ENCODE data around the gene OR5P2. TPM values are rescaled to one million over a fixed set of nuclear protein-coding genes. Genes with fewer than 3 reads are reported as not detected.

OR5P2 gene
- total and polyA plus RNA-seq, 2 of the 8 experiments (the other 6 are each of a cell fraction or from before 2014, with no cell fraction given) = 0.08 TPM; not detected in 1

- DNase-seq (ENCODE audit: low read depth in 1 of 2, low spot score in 2 of 2) (no peak), FAIRE-seq (no peak)
- H3K9ac ChIP-seq (replicated peaks in 1 of 4; ENCODE audit: extremely low read depth in 1 of 4, low read depth in 3 of 4, low read length in 3 of 4) = no peak overlapping the region
- H2BK20ac ChIP-seq (ENCODE audit: low read length) = no peak overlapping the region
- 83% methylated on average over 1 of the region's 1 CpG; no CpG with 5 or more reads in 1 of the 2 experiments for whole genome bisulfite sequencing, 2 experiments (ENCODE audit: extremely low coverage in 1 of 2, insufficient coverage in 1 of 2, insufficient read length in 1 of 2, insufficient replicate concordance in 2 of 2, low coverage in 1 of 2, low lambda C conversion rate in 2 of 2, missing lambda C conversion rate in 1 of 2)
- H3K56ac ChIP-seq (replicated peaks; ENCODE audit: insufficient read length, low read depth, low read length) = no peak overlapping the region
- no peaks in the 10 kb centered on the region for H4K20me1 ChIP-seq (replicated peaks in 1 of 2; ENCODE audit: control insufficient read depth in 1 of 2, insufficient read depth in 2 of 2, low read length in 2 of 2)
- no peak overlapping the region for H3K4ac ChIP-seq (replicated peaks; ENCODE audit: insufficient read length, low read depth, low read length)
- H4K8ac ChIP-seq (ENCODE audit: extremely low read depth, insufficient read depth, low read length) = no peak overlapping the region
- H3K79me2 ChIP-seq (ENCODE audit: control insufficient read depth in 1 of 2, insufficient read depth in 2 of 2, low read length in 2 of 2) = no peaks in the 10 kb centered on the region
- H3K4me3 ChIP-seq (ENCODE audit: extremely low read depth in 1 of 4, insufficient read depth in 2 of 4, low read depth in 3 of 4, low read length in 4 of 4) = no peak overlapping the region
- H2AFZ ChIP-seq (ENCODE audit: low read length) = no peak overlapping the region
- H3K4me1 ChIP-seq (replicated peaks in 1 of 4; ENCODE audit: control insufficient read depth in 3 of 4, insufficient read depth in 4 of 4, low read length in 3 of 4) = 0 out of 7 replicates have a peak, but pooled peaks cover 0 to 5% (median 0%) of the 10 kb centered on the region in 4 experiments
- no peak overlapping the region for H4K5ac ChIP-seq (ENCODE audit: insufficient read length, low read depth, low read length)
- no peak overlapping the region for H2BK120ac ChIP-seq (replicated peaks; ENCODE audit: low read depth, low read length)
- H3K14ac ChIP-seq (ENCODE audit: insufficient read length) = no peak overlapping the region
- no peak overlapping the region for H4K91ac ChIP-seq (replicated peaks; ENCODE audit: insufficient read length, low read length)
- H3K9me3 ChIP-seq (ENCODE audit: insufficient read depth in 2 of 2, low read depth in 1 of 2, low read length in 1 of 2) = no peaks in the 10 kb centered on the region
- no peak overlapping the region for H2BK12ac ChIP-seq (ENCODE audit: low read depth, low read length)
- H3K27ac ChIP-seq (ENCODE audit: low read depth, low read length) = no peak overlapping the region
- H3K4me2 ChIP-seq (ENCODE audit: insufficient read depth in 1 of 2, low read depth in 2 of 2, low read length in 2 of 2) = no peak overlapping the region
- H3K23ac ChIP-seq (ENCODE audit: insufficient read length) = no peak overlapping the region
- H2BK15ac ChIP-seq (ENCODE audit: low read length) = no peak overlapping the region
- H3K23me2 ChIP-seq (ENCODE audit: low read depth, low read length) = no peaks in the 10 kb centered on the region
- no peaks in the 10 kb centered on the region for H3K27me3 ChIP-seq (replicated peaks in 1 of 4; ENCODE audit: control insufficient read depth in 3 of 4, extremely low read depth in 1 of 4, insufficient read depth in 3 of 4, low read length in 3 of 4)
- no peak overlapping the region for H3K18ac ChIP-seq (ENCODE audit: extremely low read depth, low read length)
- H2AK5ac ChIP-seq (ENCODE audit: low read depth, low read length) = no peak overlapping the region
- no peak overlapping the region for H2BK5ac ChIP-seq (ENCODE audit: low read depth, low read length)
- TF ChIP-seq GTF2F1 (IDR thresholded peaks at IDR 0.05; ENCODE audit: borderline replicate concordance, low read depth, low read length) = no peak
- TF ChIP-seq CTBP2 (IDR thresholded peaks at IDR 0.05; ENCODE audit: borderline replicate concordance, insufficient read depth, insufficient read length, low read length) = no peak
- TF ChIP-seq JUND (IDR thresholded peaks at IDR 0.05; ENCODE audit: low read length) = no peak
- peak; percentile 65; the same call in 1 of the 2 replicates for TF ChIP-seq TEAD4 (IDR thresholded peaks at IDR 0.05; ENCODE audit: low read depth, low read length)
- TF ChIP-seq USF2 (IDR thresholded peaks at IDR 0.05; ENCODE audit: low read length) = no peak
- no peak for TF ChIP-seq KDM1A (IDR thresholded peaks at IDR 0.05; ENCODE audit: borderline replicate concordance, low read length)
- CTCF ChIA-PET (ENCODE audit: partially characterized antibody) = no interaction called here
- no peaks in the 10 kb centered on the region for H3K36me3 ChIP-seq (ENCODE audit: control insufficient read depth in 2 of 4, insufficient read depth in 4 of 4, low read length in 3 of 4)
- no peaks in the 10 kb centered on the region for H3K79me1 ChIP-seq (ENCODE audit: low read depth, low read length)
- POLR2A ChIA-PET (ENCODE audit: partially characterized antibody) = no interaction called here
These were observed 47.8 kb upstream of the OR5P2 start for GRCh38 chr11:7844521-7844920.
